HG03469 (cell line): ENCODE results near the gene FGB.
A peak's percentile ranks its signal among the peaks of the same experiment; 100 is the strongest.

ENCODE experiments used
- ATAC-seq: cut with Tn5 transposase; IDR thresholded peaks from one replicate; pipeline ENCODE4 v1.9.1; 2021; ENCODE audit warnings: mild to moderate bottlenecking, moderate library complexity, moderate number of reproducible peaks; ENCODE audit not compliant: unreplicated experiment

Gene FGB

GRCh38 chr4:154617820-154618317, 55.1 kb downstream of the FGB start:
- ATAC-seq = no peak

GRCh38 chr4:154618708-154619315, 56.0 kb downstream of the FGB start:
- peak; percentile 34 for ATAC-seq

- ATAC-seq = no peak
Measured at GRCh38 chr4:154620111-154620510, 57.3 kb downstream of the FGB start.
